Amniotic epithelial cell (primary cell): ENCODE measurements around the gene MYEF2.
A peak's percentile ranks its signal among the peaks of the same experiment; 100 is the strongest.

ENCODE experiments used
- DNase-seq: peaks from one replicate; pipeline ENCODE4 v3.0.0-alpha.2; 2010; ENCODE audit warnings: low read depth

Gene MYEF2, protein sequence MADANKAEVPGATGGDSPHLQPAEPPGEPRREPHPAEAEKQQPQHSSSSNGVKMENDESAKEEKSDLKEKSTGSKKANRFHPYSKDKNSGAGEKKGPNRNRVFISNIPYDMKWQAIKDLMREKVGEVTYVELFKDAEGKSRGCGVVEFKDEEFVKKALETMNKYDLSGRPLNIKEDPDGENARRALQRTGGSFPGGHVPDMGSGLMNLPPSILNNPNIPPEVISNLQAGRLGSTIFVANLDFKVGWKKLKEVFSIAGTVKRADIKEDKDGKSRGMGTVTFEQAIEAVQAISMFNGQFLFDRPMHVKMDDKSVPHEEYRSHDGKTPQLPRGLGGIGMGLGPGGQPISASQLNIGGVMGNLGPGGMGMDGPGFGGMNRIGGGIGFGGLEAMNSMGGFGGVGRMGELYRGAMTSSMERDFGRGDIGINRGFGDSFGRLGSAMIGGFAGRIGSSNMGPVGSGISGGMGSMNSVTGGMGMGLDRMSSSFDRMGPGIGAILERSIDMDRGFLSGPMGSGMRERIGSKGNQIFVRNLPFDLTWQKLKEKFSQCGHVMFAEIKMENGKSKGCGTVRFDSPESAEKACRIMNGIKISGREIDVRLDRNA

GRCh38 chr15:48177766-48178647, at the start of gene MYEF2:
Gene MYEF2, minus strand, starts transcription at chr15:48178295. Its CDS starts 58 bp downstream, at chr15:48178237.
- DNase-seq = peak; percentile 57

DNA sequence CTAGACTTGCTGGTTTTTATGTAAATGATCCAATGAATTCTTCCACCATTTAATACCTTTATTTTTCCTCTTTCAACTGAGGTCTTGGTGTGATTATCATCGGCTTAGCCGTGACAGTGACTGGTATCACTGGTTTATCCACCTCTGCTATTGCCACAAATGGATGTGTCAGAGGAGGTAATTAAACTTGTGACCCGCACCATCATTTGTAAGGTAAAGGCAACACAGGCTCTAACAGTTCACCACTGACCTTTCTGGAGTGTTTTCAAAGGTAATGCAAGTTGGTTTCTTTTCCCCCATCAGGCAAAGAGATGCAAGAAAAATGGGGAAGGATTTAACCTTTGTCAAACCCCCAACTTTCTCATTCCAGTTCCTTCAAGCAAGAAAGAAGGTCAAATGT, 47.7 kb upstream of the MYEF2 start:
- DNase-seq = no peak

GRCh38 chr15:48222627-48223026, 44.5 kb upstream of the MYEF2 start:
- DNase-seq = no peak

GRCh38 chr15:48221885-48222284, 43.8 kb upstream of the MYEF2 start:
- DNase-seq = no peak

DNA sequence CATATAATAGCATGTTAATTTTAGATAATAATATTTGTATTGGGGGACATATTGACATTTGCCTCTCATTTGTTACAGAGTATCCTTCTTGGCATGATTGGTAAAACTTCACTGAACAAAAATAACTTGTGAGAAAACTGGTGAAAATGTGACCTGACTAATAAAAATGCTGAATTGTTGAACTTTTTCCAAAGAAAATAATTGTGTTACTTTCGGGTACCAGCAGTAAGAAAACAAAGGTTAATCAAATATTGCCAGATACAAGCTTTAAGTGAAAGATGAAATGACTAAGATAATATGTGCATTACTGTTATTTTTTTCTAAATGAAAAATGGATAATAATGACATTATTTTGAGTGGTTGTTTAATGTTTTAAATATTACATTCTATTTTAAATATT, 43.2 kb upstream of the MYEF2 start:
- no peak for DNase-seq

GRCh38 chr15:48205981-48206380, 27.9 kb upstream of the MYEF2 start, which contains the start of gene SLC12A1:
Gene SLC12A1, plus strand, starts transcription at chr15:48206302. Its CDS starts 1,418 bp downstream, at chr15:48207720.
- DNase-seq = no peak

GRCh38 chr15:48202068-48202467, 24.0 kb upstream of the MYEF2 start:
- DNase-seq = no peak

GRCh38 chr15:48191574-48192225, 13.6 kb upstream of the MYEF2 start, which contains the start of gene CTXN2:
Gene CTXN2, plus strand, starts transcription at chr15:48191665. Its CDS starts 9,636 bp downstream, at chr15:48201301.
- DNase-seq = peak; percentile 5

GRCh38 chr15:48190932-48191573, 13.0 kb upstream of the MYEF2 start:
- DNase-seq = peak; percentile 74

DNA sequence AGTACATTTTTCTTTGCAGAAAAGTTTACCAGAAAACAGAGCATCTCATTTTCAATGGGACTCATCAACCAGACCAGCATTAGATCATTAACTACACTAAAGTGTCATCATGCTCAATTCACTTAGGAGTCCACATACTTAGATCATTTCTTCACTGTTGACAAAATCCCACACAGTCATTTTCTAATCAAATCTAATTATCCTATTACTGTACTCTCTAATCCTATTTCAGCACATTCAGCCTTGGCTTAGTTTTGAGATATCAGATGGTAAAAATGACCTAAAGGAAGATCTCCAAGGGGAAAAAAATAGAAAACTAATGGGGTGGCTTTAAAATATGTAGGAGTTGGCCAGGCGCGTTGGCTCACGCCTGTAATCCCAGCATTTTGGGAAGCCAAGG, 8.2 kb upstream of the MYEF2 start:
- no peak for DNase-seq

DNA sequence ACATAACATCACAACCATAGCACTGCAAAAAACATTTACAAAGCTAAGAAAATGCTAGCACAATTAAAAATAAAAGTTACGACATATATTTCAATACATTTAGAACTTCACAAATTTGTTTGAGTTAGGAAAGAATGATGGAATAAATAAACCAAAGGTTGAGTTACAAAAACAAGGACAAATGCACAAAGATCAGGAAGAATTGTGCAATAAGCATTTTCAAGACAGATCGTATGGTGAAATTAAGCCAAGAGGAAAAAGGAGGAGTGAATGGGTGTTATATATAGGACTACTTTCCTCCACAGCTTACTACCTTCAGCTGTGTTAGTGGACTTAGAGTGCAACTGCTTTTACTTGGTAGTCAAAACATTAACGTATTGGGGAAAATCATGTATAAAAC, 7.4 kb upstream of the MYEF2 start:
- DNase-seq = no peak

- DNase-seq = no peak
These were observed 4.7 kb upstream of the MYEF2 start for GRCh38 chr15:48182749-48183148.

- DNase-seq = no peak
These were observed 495 bp upstream of the MYEF2 start for GRCh38 chr15:48178648-48178931.

DNA sequence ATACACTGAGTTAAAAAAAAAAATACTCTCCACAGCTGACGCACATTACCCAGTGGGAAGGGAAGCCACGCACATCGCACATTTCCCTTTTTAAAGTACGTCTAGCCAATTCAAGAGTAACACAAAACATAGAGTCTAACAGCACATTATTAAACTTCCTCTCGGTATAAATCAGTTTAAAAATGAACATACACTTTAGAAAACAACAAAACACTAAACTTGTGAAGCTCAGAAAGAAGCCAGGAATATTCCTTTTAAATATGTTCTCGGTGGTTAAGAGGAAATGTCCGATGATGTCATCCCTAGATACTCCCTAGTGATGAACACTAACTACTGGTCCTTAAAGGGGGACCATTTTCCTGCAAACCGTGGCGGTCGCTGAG, 721 bp downstream of the MYEF2 start:
- peak; percentile 59 for DNase-seq

- DNase-seq = no peak
These were observed 1.1 kb downstream of the MYEF2 start for GRCh38 chr15:48176957-48177356.

DNA sequence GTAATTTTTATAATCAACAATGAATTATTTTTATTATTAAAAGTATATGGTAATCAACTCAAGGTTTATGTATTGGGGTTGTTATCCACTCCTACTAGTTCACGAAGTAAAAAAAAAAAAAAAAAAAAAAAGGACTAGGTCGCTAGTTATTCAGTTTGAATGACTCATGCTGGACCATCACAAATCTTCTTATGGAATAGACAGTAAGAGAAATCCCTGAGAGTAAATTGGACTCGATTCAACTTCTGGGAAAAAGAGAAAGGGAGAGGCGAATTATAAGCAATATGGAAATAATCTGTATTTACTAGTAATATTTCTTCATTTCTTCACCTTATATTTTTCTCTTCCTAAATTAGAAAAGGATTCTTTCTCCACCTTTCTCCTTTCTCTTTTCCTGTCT, 2.0 kb downstream of the MYEF2 start:
- peak; percentile 7 for DNase-seq

DNA sequence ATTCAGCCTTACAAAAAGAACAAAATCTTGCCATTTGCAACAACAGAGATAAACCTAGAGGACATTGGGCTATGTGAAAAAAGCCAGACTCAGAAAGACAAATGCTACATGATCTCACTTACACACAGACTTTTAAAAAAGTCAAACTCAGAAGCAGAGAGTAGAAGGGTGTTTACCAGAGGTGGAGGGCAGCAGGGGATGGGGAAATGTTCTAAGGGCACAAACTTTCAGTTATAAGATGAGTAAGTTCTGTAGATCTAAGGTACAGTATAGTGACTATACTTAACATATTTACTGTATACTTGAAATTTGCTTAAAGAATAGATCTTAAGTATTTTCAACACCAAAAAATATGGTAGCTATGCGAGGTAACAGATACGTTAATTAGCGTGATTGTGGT, 3.0 kb downstream of the MYEF2 start:
- DNase-seq = no peak

DNA sequence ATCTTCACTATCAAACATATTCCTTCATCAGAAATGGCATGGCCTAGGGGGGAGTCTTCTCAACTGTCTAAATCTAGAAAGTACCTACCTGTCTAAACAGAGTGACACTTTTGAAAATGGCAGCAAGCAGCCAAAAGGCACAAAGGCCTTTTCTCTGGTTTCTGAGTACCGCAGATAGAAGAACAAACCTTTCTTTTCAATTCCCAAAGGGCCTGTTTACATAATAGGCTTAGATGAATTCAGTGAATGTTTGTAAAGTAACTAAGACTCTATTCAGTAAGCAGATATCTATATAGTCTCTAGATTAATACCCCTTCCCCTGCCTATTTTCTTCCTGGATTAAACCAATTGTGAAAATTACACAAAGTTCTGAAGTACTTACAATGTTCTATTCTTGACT, 7.1 kb downstream of the MYEF2 start:
- no peak for DNase-seq

- no peak for DNase-seq
These were observed 9.5 kb downstream of the MYEF2 start for GRCh38 chr15:48168616-48169015.

GRCh38 chr15:48153526-48153925, 24.6 kb downstream of the MYEF2 start:
- DNase-seq = no peak

- peak; percentile 49 for DNase-seq
These were observed 28.2 kb downstream of the MYEF2 start for GRCh38 chr15:48149858-48150257.

- no peak for DNase-seq
These were observed 30.7 kb downstream of the MYEF2 start for GRCh38 chr15:48147358-48147757.
